ENCODE data around the gene BRD4. TPM values are rescaled to one million over a fixed set of nuclear protein-coding genes. Genes with fewer than 3 reads are reported as not detected.
A peak's percentile ranks its signal among the peaks of the same experiment; 100 is the strongest.

Gene BRD4
- total and polyA plus RNA-seq, 2 donors (not counting 3 experiments of a cell fraction or from before 2014, with no cell fraction given): 14.9 to 125 TPM

GRCh38 chr19:15199661-15200552 is 132.4 kb downstream of the BRD4 start:
- BruUV-seq (replicated peaks): no TSS peak
- Histone ChIP-seq H3K4me1 (ENCODE audit: control insufficient read depth, extremely low read depth, insufficient read depth, low read length) (peaks cover 3% of the 10 kb centered on the region), H3K4me2 (ENCODE audit: insufficient read depth, low read length) (peak overlapping the region; percentile 24), H3K4me3 (replicated peaks in 1 of 3; ENCODE audit: insufficient read depth in 1 of 3, low read depth in 1 of 3, low read length in 3 of 3) (peak overlapping the region in 1 of 3 experiments; percentile 29), H4K20me1 (replicated peaks; ENCODE audit: control insufficient read depth, extremely low read depth, insufficient read depth, low read length) (no peaks in the 10 kb centered on the region), H3K9me1 (replicated peaks; ENCODE audit: control insufficient read depth, extremely low read depth, insufficient read depth, low read length) (no peaks in the 10 kb centered on the region), H3K27me3 (ENCODE audit: control insufficient read depth in 2 of 2, insufficient read depth in 2 of 2, low read length in 2 of 2) (peaks cover 24 to 27% of the 10 kb centered on the region in 2 experiments), H3K9ac (replicated peaks; ENCODE audit: extremely low read depth, insufficient read depth, low read length) (no peak overlapping the region), H2AFZ (ENCODE audit: low read depth, low read length) (no peak overlapping the region), H3K36me3 (ENCODE audit: control insufficient read depth in 2 of 2, extremely low read depth in 1 of 2, insufficient read depth in 2 of 2, low read length in 2 of 2) (no peaks in the 10 kb centered on the region), H3K79me2 (ENCODE audit: control insufficient read depth, insufficient read depth, low read length) (no peaks in the 10 kb centered on the region), H3K27ac (ENCODE audit: insufficient read depth, low read depth, low read length) (no peak overlapping the region), H3K9me3 (replicated peaks; ENCODE audit: control insufficient read depth, insufficient read depth, low read length) (no peaks in the 10 kb centered on the region)
- POLR2A ChIA-PET: no interaction called here
- intact Hi-C loops (cut with micrococcal nuclease): no loop called here
- no peak for FAIRE-seq
- DNase-seq (ENCODE audit: low read depth, low spot score): no peak
- TF ChIP-seq EZH2 (IDR thresholded peaks at IDR 0.05; ENCODE audit: borderline replicate concordance, low read depth, low read length, severe bottlenecking): peak; percentile 73
- no peak for TF ChIP-seq JUN (IDR thresholded peaks at IDR 0.05; ENCODE audit: borderline replicate concordance, insufficient read depth, insufficient read length, low read depth)
- dilution Hi-C loops (cut with MboI; ENCODE audit: extremely low pct_ligation_motif_present, low sequenced_read_pairs): no loop called here
- CTCF ChIA-PET: interaction anchor here (0.9 kb wide), 2 partner anchors 28 to 356 kb away, joined by 3 read pairs; no protein-coding TSS in a partner anchor

GRCh38 chr19:15198951-15199660 is 133.2 kb downstream of the BRD4 start:
- no peaks in the 10 kb centered on the region for H3K9me3 ChIP-seq (replicated peaks; ENCODE audit: control insufficient read depth, insufficient read depth, low read length)
- no peaks in the 10 kb centered on the region for H3K9me1 ChIP-seq (replicated peaks; ENCODE audit: control insufficient read depth, extremely low read depth, insufficient read depth, low read length)
- TF ChIP-seq EZH2 (IDR thresholded peaks at IDR 0.05; ENCODE audit: borderline replicate concordance, low read depth, low read length, severe bottlenecking): peak; percentile 40
- no peak for TF ChIP-seq GATA2 (IDR thresholded peaks at IDR 0.05; ENCODE audit: insufficient read depth, insufficient read length, low read depth, low read length)
- dilution Hi-C loops (cut with MboI; ENCODE audit: extremely low pct_ligation_motif_present, low sequenced_read_pairs): no loop called here
- peaks cover 3% of the 10 kb centered on the region for H3K4me1 ChIP-seq (ENCODE audit: control insufficient read depth, extremely low read depth, insufficient read depth, low read length)
- FAIRE-seq: no peak
- H3K27me3 ChIP-seq (ENCODE audit: control insufficient read depth in 2 of 2, insufficient read depth in 2 of 2, low read length in 2 of 2): peaks cover 26 to 29% of the 10 kb centered on the region in 2 experiments
- BruUV-seq (replicated peaks): no TSS peak
- no peaks in the 10 kb centered on the region for H3K36me3 ChIP-seq (ENCODE audit: control insufficient read depth in 2 of 2, extremely low read depth in 1 of 2, insufficient read depth in 2 of 2, low read length in 2 of 2)
- no peak overlapping the region for H3K4me2 ChIP-seq (ENCODE audit: insufficient read depth, low read length)
- no peaks in the 10 kb centered on the region for H3K79me2 ChIP-seq (ENCODE audit: control insufficient read depth, insufficient read depth, low read length)
- H3K27ac ChIP-seq (ENCODE audit: insufficient read depth, low read depth, low read length): no peak overlapping the region
- POLR2A ChIA-PET: no interaction called here
- H2AFZ ChIP-seq (ENCODE audit: low read depth, low read length): no peak overlapping the region
- no peak overlapping the region for H3K9ac ChIP-seq (replicated peaks; ENCODE audit: extremely low read depth, insufficient read depth, low read length)
- no peak for DNase-seq (ENCODE audit: low read depth, low spot score)
- intact Hi-C loops (cut with micrococcal nuclease): no loop called here
- H3K4me3 ChIP-seq (replicated peaks in 1 of 3; ENCODE audit: insufficient read depth in 1 of 3, low read depth in 1 of 3, low read length in 3 of 3): no peak overlapping the region
- no peaks in the 10 kb centered on the region for H4K20me1 ChIP-seq (replicated peaks; ENCODE audit: control insufficient read depth, extremely low read depth, insufficient read depth, low read length)
- CTCF ChIA-PET: interaction anchor here (0.9 to 1.3 kb wide), 4 partner anchors 27 to 357 kb away, joined by 3 to 4 read pairs (median 3); no protein-coding TSS in a partner anchor
